Measurements from ENCODE around the gene EYS. TPM values are rescaled to one million over a fixed set of nuclear protein-coding genes. Genes with fewer than 3 reads are reported as not detected.

EYS gene
- total and polyA plus RNA-seq, 2 of the 8 experiments (the other 6 are each of a cell fraction or from before 2014, with no cell fraction given) = 0.05 to 0.13 TPM

GRCh38 chr6:63713332-63713731 is 1993.7 kb downstream of the EYS start:
- Histone ChIP-seq H3K27me3 (replicated peaks in 1 of 4; ENCODE audit: control insufficient read depth in 3 of 4, extremely low read depth in 1 of 4, insufficient read depth in 3 of 4, low read length in 3 of 4) (no peaks in the 10 kb centered on the region), H3K4me3 (ENCODE audit: extremely low read depth in 1 of 4, insufficient read depth in 2 of 4, low read depth in 3 of 4, low read length in 4 of 4) (no peak overlapping the region), H3K14ac (ENCODE audit: insufficient read length) (no peak overlapping the region), H3K27ac (ENCODE audit: low read depth, low read length) (no peak overlapping the region), H2AK5ac (ENCODE audit: low read depth, low read length) (no peak overlapping the region), H2BK5ac (ENCODE audit: low read depth, low read length) (no peak overlapping the region), H3K9me3 (ENCODE audit: insufficient read depth in 2 of 2, low read depth in 1 of 2, low read length in 1 of 2) (no peaks in the 10 kb centered on the region), H3K23ac (ENCODE audit: insufficient read length) (no peak overlapping the region), H3K4me2 (ENCODE audit: insufficient read depth in 1 of 2, low read depth in 2 of 2, low read length in 2 of 2) (no peak overlapping the region), H3K9ac (replicated peaks in 1 of 4; ENCODE audit: extremely low read depth in 1 of 4, low read depth in 3 of 4, low read length in 3 of 4) (no peak overlapping the region), H2BK12ac (ENCODE audit: low read depth, low read length) (no peak overlapping the region), H3K36me3 (ENCODE audit: control insufficient read depth in 2 of 4, insufficient read depth in 4 of 4, low read length in 3 of 4) (peaks cover 2 to 55% (median 30%) of the 10 kb centered on the region in 4 experiments; a peak in 7 of 8 replicates), H4K8ac (ENCODE audit: extremely low read depth, insufficient read depth, low read length) (no peak overlapping the region), H4K20me1 (replicated peaks in 1 of 2; ENCODE audit: control insufficient read depth in 1 of 2, insufficient read depth in 2 of 2, low read length in 2 of 2) (no peaks in the 10 kb centered on the region), H2BK15ac (ENCODE audit: low read length) (no peak overlapping the region), H4K91ac (replicated peaks; ENCODE audit: insufficient read length, low read length) (no peak overlapping the region), H2BK120ac (replicated peaks; ENCODE audit: low read depth, low read length) (no peak overlapping the region), H3K18ac (ENCODE audit: extremely low read depth, low read length) (no peak overlapping the region), H3K23me2 (ENCODE audit: low read depth, low read length) (no peaks in the 10 kb centered on the region), H3K4ac (replicated peaks; ENCODE audit: insufficient read length, low read depth, low read length) (no peak overlapping the region), H3K4me1 (replicated peaks in 1 of 4; ENCODE audit: control insufficient read depth in 3 of 4, insufficient read depth in 4 of 4, low read length in 3 of 4) (no peaks in the 10 kb centered on the region), H3K79me1 (ENCODE audit: low read depth, low read length) (no peaks in the 10 kb centered on the region), H2AFZ (ENCODE audit: low read length) (no peak overlapping the region), H3K56ac (replicated peaks; ENCODE audit: insufficient read length, low read depth, low read length) (no peak overlapping the region), H4K5ac (ENCODE audit: insufficient read length, low read depth, low read length) (no peak overlapping the region), H3K79me2 (ENCODE audit: control insufficient read depth in 1 of 2, insufficient read depth in 2 of 2, low read length in 2 of 2) (no peaks in the 10 kb centered on the region), H2BK20ac (ENCODE audit: low read length) (no peak overlapping the region)
- FAIRE-seq = no peak
- TF ChIP-seq USF2 (IDR thresholded peaks at IDR 0.05; ENCODE audit: low read length) (no peak), FOSL1 (IDR thresholded peaks at IDR 0.05; ENCODE audit: insufficient read depth, low read depth, low read length) (no peak), JUN (IDR thresholded peaks at IDR 0.05; ENCODE audit: low read depth, low read length) (no peak), KDM5A (IDR thresholded peaks at IDR 0.05; ENCODE audit: low read length) (no peak), GTF2F1 (IDR thresholded peaks at IDR 0.05; ENCODE audit: borderline replicate concordance, low read depth, low read length) (no peak)
- 96% methylated on average over 6 of the region's 6 CpGs; no CpG with 5 or more reads in 1 of the 2 experiments for whole genome bisulfite sequencing, 2 experiments (ENCODE audit: extremely low coverage in 1 of 2, insufficient coverage in 1 of 2, insufficient read length in 1 of 2, insufficient replicate concordance in 2 of 2, low coverage in 1 of 2, low lambda C conversion rate in 2 of 2, missing lambda C conversion rate in 1 of 2)
- no peak for DNase-seq (ENCODE audit: low read depth in 1 of 2, low spot score in 2 of 2)
- POLR2A ChIA-PET (ENCODE audit: partially characterized antibody) = no interaction called here
- CTCF ChIA-PET (ENCODE audit: partially characterized antibody) = no interaction called here

Measured in H1 (cell line).